Neural crest cell (in vitro differentiated cells): Measurements from ENCODE around the gene TUBGCP3. TPM values are rescaled to one million over a fixed set of nuclear protein-coding genes. Genes with fewer than 3 reads are reported as not detected.

Experiments used
- DNase-seq: peaks from one replicate; pipeline ENCODE4 v3.0.0; 2021; ENCODE audit warnings: low read depth, mixed read lengths, low spot score
- H3K27ac Mint-ChIP-seq: one replicate; pipeline ENCODE4 v1.8.0; 2021; ENCODE audit warnings: mild to moderate bottlenecking, mixed read lengths; ENCODE audit not compliant: unreplicated experiment
- H3K27me3 Mint-ChIP-seq: 2 replicates; pipeline ENCODE4 v1.8.0; 2021; ENCODE audit warnings: low read depth, mild to moderate bottlenecking, mixed read lengths
- H3K36me3 Mint-ChIP-seq: 2 replicates; pipeline ENCODE4 v1.8.0; 2021; ENCODE audit warnings: low read depth, mild to moderate bottlenecking, mixed read lengths
- H3K4me1 Mint-ChIP-seq: 2 replicates; pipeline ENCODE4 v1.8.0; 2021; ENCODE audit warnings: mixed read lengths
- H3K4me3 Mint-ChIP-seq: one replicate; pipeline ENCODE4 v1.8.0; 2021; ENCODE audit warnings: mild to moderate bottlenecking, mixed read lengths
- H3K9me3 Mint-ChIP-seq: 2 replicates; pipeline ENCODE4 v1.8.0; 2021; ENCODE audit warnings: mixed read lengths
- total RNA-seq: library from RNA; stranded (reverse); gene quantifications from 2 replicates; pipeline ENCODE4 v1.2.1, GENCODE V29; 2021
- TF ChIP-seq, protein P1 (sequence below): fragments of 200-600 bp; sonication (generic); conservative IDR thresholded peaks from 2 replicates; pipeline ENCODE4 v1.5.0; 2021; ENCODE audit warnings: antibody characterized with exemption, mild to moderate bottlenecking

Gene TUBGCP3
- total RNA-seq, 1 donor from 2014 or later, result 43.9 TPM

DNA sequence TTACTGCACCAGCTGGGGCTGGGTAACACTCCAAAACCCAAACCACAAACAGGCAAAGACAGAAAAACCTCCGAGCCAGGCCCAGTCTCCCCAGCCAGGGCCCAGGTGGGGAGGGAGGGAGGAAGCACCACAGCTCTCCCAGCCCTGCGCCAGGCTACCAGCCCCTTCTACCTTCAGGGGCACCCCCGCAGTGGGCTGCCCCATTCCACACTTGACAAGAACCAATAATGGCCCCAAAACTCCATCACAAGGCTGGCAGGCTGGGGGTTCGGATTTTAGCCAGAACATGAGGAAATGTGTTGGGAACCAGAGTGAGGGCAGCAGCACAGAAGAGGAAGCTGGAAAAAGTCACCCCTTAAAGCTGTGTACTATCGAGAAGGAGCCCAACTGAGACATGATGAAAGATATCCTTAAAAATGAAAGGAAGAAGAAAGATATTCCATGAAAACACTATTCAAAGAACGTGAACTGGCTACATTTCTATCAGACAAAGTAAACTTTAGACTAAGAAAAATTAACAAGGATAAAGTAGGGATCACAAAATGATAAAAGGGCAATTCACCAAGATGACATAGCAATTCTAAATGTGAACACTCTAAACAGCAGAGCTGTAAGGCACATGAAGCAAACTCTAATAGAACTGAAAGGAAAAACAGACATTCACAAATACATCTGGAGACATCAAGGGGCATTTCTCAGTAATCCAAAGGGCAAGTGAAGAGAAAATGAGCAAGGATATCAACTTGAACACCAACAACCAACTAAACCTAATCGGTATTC, 12.9 kb downstream of the TUBGCP3 start:
- peaks cover 12% of the 10 kb centered on the region for H3K9me3 Mint-ChIP-seq
- no peak overlapping the region for H3K4me3 Mint-ChIP-seq
- no peak for DNase-seq
- H3K27me3 Mint-ChIP-seq, result no peaks in the 10 kb centered on the region
- H3K4me1 Mint-ChIP-seq, result peaks cover 26% of the 10 kb centered on the region
- H3K36me3 Mint-ChIP-seq, result peaks cover 25% of the 10 kb centered on the region
- TF ChIP-seq, protein P1, sequence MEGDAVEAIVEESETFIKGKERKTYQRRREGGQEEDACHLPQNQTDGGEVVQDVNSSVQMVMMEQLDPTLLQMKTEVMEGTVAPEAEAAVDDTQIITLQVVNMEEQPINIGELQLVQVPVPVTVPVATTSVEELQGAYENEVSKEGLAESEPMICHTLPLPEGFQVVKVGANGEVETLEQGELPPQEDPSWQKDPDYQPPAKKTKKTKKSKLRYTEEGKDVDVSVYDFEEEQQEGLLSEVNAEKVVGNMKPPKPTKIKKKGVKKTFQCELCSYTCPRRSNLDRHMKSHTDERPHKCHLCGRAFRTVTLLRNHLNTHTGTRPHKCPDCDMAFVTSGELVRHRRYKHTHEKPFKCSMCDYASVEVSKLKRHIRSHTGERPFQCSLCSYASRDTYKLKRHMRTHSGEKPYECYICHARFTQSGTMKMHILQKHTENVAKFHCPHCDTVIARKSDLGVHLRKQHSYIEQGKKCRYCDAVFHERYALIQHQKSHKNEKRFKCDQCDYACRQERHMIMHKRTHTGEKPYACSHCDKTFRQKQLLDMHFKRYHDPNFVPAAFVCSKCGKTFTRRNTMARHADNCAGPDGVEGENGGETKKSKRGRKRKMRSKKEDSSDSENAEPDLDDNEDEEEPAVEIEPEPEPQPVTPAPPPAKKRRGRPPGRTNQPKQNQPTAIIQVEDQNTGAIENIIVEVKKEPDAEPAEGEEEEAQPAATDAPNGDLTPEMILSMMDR, result no peak
- no peak overlapping the region for H3K27ac Mint-ChIP-seq

DNA sequence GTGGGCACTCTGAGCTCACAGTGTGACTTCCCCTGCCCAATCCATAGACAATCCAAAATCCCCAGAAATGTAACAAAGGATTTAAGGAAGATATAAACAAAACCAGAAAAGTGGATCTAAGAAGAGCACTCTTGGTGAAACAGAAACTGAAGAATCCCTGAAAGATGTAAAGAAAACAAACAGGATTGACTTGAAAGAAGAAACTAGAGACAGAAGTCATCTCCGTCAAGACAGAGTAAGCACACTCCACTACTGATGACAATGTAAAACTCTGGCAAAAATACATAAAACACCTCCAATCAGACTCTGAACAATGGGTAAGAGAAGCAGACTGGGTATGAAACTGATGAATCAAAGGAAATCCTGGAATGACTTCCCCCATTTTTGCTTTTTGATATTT, 13.5 kb downstream of the TUBGCP3 start:
- Mint-ChIP-seq H3K27ac (no peak overlapping the region), H3K9me3 (peaks cover 8% of the 10 kb centered on the region), H3K27me3 (no peaks in the 10 kb centered on the region), H3K4me1 (peaks cover 32% of the 10 kb centered on the region), H3K4me3 (no peak overlapping the region), H3K36me3 (peaks cover 20% of the 10 kb centered on the region)
- TF ChIP-seq, protein P1, result no peak
- DNase-seq, result no peak

DNA sequence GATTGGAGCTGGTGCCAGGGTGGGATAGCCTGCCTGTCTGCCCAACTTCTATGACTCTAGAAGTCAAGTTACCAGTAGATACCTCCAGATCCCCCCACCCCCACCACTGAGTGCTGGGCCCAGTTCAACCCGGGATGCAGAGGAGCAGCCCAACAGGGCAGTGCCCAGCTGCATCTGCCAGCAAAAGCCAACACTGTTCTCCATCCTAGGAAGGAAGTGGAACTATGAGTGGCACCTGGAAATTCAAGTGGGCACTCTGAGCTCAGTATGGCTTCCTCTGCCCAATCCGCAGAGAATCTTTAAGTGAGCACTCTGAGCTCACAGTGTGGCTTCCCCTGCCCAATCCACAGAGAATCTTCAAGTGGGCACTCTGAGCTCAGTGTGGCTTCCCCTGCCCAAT, 14.2 kb downstream of the TUBGCP3 start:
- no peak overlapping the region for H3K4me3 Mint-ChIP-seq
- TF ChIP-seq, protein P1, result no peak
- no peak for DNase-seq

DNA sequence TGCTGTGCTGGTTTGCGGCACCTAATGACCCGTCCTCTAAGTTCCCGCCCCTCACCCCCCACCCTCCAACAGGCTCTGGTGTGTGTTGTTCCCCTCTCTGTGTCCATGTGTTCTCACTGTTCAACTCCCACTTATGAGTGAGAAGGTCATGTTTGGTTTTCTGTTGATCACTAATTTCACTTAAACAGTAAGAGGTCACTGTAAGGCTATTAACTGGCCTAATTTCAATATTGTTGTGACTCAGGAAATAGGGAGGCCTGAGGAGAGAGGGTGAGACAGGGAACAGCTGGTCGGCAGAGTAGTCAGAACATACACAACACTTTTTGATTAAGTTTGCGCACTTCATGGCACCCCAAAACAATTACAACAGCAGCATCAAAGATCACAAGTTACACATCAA, 15.6 kb downstream of the TUBGCP3 start:
- Mint-ChIP-seq H3K4me1 (peaks cover 38% of the 10 kb centered on the region), H3K27ac (no peak overlapping the region), H3K4me3 (no peak overlapping the region), H3K9me3 (peaks cover 2% of the 10 kb centered on the region), H3K36me3 (peaks cover 17% of the 10 kb centered on the region), H3K27me3 (no peaks in the 10 kb centered on the region)
- TF ChIP-seq, protein P1, result no peak
- no peak for DNase-seq

More for the DNA sequence above, 14.2 kb downstream of the TUBGCP3 start:
- H3K4me1 Mint-ChIP-seq, result peaks cover 38% of the 10 kb centered on the region
- H3K27ac Mint-ChIP-seq, result no peak overlapping the region
- peaks cover 5% of the 10 kb centered on the region for H3K9me3 Mint-ChIP-seq
- peaks cover 20% of the 10 kb centered on the region for H3K36me3 Mint-ChIP-seq
- no peaks in the 10 kb centered on the region for H3K27me3 Mint-ChIP-seq

DNA sequence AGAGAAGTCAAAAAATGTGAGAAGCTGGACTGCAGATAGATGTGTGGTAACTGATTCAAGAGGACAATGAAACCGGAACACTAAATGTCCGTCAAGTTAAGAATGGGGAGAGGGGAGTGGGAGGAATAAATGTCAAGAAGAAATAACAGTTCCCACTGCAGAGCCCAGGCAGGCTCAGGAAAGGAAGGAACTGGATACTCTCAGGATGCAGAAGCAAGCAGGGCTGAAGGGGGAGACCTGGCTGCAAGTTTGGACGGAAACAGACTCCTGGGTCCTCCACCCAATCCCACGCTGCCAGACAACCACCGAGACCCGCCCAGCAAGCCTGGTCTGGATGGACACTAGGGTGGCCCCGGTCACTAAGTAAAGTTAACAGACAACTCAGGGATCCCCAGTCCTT, 18.1 kb downstream of the TUBGCP3 start:
- Mint-ChIP-seq H3K4me3 (no peak overlapping the region), H3K9me3 (no peaks in the 10 kb centered on the region), H3K4me1 (peaks cover 27% of the 10 kb centered on the region), H3K27me3 (no peaks in the 10 kb centered on the region), H3K27ac (peak overlapping the region; percentile 13), H3K36me3 (peaks cover 3% of the 10 kb centered on the region)
- TF ChIP-seq, protein P1, result no peak
- no peak for DNase-seq
